ENCODE measurements around the gene PRKCH.

- TF ChIP-seq, protein P1, sequence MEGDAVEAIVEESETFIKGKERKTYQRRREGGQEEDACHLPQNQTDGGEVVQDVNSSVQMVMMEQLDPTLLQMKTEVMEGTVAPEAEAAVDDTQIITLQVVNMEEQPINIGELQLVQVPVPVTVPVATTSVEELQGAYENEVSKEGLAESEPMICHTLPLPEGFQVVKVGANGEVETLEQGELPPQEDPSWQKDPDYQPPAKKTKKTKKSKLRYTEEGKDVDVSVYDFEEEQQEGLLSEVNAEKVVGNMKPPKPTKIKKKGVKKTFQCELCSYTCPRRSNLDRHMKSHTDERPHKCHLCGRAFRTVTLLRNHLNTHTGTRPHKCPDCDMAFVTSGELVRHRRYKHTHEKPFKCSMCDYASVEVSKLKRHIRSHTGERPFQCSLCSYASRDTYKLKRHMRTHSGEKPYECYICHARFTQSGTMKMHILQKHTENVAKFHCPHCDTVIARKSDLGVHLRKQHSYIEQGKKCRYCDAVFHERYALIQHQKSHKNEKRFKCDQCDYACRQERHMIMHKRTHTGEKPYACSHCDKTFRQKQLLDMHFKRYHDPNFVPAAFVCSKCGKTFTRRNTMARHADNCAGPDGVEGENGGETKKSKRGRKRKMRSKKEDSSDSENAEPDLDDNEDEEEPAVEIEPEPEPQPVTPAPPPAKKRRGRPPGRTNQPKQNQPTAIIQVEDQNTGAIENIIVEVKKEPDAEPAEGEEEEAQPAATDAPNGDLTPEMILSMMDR (IDR thresholded peaks at IDR 0.05), result no peak
- TF ChIP-seq POLR2A (IDR thresholded peaks at IDR 0.05), result no peak
- TF ChIP-seq POLR2AphosphoS5 (IDR thresholded peaks at IDR 0.05), result no peak
Measured at GRCh38 chr14:61350427-61351270, 29.3 kb downstream of the PRKCH start.

Data from breast epithelium (tissue), 3 donors.